H4 (cell line): Measurements from ENCODE around the gene SPAG5. TPM values are rescaled to one million over a fixed set of nuclear protein-coding genes. Genes with fewer than 3 reads are reported as not detected.

ENCODE experiments used
- DNase-seq: peaks from one replicate; pipeline ENCODE4 v3.0.0-alpha.2; 2015; ENCODE audit warnings: low spot score
- total RNA-seq: library from RNA; depleted of rRNA; stranded (reverse); fragments of >200 nt; shearing (Covaris generic); gene quantifications from 2 replicates; pipeline ENCODE4 v1.2.3, GENCODE V29; 2014

SPAG5 gene
- total RNA-seq, 1 experiment from 2014 or later, result 80.2 TPM

- DNase-seq, result no peak
These were observed 24.8 kb downstream of the SPAG5 start for GRCh38 chr17:28573966-28574480.

- no peak for DNase-seq
These were observed 25.3 kb downstream of the SPAG5 start for GRCh38 chr17:28573521-28573920.

GRCh38 chr17:28573040-28573380 is 25.8 kb downstream of the SPAG5 start:
- no peak for DNase-seq

DNA sequence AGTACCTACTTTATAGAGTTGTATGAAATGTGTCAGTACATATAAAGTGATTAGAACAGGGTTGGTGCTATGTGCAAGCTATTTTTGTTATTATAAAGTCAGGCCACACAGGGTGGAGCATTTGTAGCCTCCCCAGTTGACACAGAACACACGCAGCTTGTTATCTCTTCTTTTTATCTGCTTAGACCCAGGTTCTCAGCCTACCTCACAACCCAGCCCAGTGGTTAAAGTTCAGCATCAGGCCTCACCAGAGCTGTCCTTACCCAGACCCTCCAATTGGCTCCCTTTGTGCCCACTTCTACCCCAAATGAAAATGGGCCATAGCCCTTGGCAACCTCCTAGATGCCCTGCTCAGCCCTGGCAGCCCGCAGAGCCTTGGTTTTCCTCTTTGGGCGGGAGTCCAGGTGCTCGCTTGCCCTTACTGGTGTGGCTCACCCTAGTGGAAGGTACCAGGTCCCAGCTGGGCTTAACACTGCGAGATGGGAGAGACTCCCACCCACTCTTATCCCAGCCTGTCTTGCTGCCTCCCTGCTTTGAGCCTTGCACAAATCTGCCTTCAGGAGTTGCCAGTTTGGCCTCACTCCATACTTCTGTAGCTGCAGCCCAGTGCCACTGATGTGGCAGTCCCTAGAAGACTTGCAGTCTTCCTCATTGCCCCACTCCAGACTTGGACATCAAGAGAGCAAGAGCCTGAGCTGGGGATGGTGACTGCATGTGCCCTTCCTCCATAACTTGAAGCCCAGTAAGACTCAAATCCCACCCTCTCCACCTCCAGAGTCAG is 26.4 kb downstream of the SPAG5 start:
- no peak for DNase-seq

DNA sequence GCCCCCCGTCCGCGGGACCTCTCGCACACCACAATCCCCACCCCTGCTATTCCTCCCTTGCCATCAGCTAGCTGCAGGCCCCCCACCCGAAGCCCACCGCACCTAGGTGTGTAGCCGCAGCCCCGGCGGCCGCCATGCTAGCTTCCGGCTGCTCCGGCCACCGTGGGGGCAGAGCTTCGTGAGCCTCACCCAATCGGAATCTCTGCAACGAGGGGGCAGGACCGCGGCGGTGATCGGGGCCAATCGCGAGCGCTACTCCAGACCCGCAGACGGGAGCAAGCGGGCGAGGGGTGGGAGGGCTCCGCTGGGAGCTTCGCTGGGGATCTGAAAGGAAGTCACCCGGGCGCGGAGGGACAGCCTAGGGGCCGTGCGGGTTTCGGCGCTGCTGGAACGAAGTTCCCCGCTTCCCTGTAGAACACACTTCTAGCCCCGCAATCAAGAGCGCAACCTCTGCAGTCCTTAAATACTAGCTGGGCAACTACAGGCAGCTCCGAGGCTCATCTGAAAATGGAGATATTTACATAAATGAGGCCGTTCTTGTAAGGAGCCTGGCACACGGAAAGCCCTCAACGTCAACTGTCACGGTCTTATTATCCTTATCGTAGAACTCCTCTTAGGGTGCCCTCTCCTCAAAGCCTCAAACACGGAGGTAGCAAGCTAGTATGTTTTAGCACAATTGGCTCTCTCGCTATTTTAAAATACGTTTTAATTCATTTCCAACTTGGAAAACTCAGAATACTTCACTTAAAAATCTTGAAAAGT is 27.3 kb downstream of the SPAG5 start, which contains the start of gene PIGS:
PIGS (minus strand) TSS at position 164 of the 762 bp plus-strand sequence; CDS start at position 136, 28 bp downstream.
- peak; percentile 90 for DNase-seq

- DNase-seq, result no peak
These were observed 28.0 kb downstream of the SPAG5 start for GRCh38 chr17:28570716-28571360.

DNA sequence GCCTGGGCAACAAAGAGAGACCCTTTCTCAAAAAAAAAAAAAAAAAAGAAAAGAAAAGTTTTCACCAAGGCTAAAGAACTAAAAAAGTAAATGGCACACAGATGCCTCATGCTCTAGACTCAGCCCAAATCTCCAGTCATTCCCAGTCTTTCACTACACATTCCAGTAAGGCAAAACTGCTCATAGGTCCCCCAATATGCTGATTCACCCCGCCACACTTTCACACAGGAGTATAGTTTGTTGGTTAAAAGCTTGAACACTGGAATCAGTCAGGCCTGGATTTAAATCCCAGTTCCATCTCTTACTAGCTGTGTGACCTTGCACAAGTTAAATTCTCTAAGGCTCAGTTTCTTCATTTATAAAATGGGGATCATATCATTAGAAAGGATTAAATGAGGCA is 29.4 kb downstream of the SPAG5 start:
- no peak for DNase-seq

- no peak for DNase-seq
These were observed 31.2 kb downstream of the SPAG5 start for GRCh38 chr17:28567604-28568003.

DNA sequence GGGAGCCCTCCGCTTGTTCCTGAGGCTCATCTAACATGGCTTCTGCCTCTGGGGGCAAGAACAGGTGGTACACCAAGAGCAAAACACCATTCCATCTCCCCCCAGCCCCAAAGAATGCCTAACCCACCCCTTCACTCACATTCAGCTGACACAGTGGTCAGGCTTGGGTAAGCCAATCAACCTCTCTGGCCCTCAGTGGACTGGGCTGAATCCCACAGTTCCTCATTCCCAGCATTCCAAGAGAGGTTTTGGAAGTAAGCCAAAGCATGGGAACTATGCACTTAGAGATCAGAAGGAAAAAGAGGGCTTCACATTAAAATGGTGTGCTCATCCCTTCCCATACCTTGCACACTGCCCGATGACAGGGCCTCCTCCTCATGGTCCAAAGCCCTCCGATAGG is 35.4 kb downstream of the SPAG5 start:
- no peak for DNase-seq

DNA sequence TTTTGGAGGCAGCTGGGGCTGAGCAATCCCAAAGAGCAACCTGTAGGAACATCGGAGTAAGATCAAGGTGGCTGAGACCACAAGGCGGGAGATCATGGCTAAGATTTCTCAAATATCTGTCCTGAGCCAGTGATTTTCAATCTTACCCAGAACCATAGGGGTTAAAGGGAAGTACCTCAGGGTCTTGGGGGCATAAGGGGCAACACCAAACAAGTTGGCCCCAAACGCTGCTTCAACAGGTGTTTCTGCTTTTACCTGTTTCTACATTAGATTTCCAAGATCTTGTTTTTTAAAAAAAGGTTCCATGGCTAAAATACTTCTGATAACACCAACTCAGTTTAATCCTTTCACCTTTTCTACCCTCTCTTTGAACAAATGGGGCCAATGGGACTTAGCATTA is 43.8 kb downstream of the SPAG5 start:
- no peak for DNase-seq

- DNase-seq, result no peak
These were observed 44.3 kb downstream of the SPAG5 start for GRCh38 chr17:28554565-28554964.

GRCh38 chr17:28553000-28553505 is 45.8 kb downstream of the SPAG5 start:
- DNase-seq, result no peak

DNA sequence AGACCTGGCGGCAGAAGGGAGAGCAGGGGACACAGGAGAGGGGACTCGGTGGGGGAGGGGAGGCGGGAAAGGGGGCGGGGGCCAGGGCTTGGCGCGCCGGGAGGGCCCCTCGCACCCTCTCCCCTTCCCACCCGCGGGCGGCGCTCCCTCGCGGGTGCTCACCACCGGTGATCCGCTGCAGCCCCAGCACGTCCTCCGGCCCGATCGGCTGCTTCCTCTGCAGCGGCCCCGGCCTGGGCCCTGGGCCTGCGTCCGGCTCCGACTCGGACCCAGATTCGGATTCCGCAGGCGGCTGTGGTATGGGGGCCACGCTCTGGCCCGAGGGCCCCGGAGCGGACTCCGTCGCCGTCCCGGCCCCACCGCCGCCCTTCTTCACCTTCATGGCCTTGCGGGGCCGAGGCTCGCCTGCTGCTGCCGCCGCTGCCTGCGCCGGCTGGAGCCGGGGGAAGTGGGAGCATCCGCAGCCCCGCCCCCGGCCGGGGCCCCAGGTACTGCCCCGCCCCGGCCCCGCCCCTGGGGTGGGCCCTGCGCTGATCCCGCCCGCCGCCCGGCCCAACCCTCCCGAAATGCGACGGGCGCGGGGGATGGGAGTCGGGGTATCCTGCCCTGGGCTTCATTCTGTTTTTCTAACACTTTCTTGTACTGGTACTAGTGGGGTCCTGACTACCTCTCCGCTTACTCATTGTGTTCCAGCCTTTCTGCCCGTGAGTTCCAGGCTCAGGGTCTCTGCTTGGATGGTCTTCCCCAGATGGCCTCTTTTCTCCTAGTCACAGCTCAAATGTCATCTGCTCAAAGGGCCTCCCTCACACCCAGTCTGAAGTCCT is 46.4 kb downstream of the SPAG5 start, which contains the start of gene UNC119:
UNC119 (minus strand) TSS at position 449 of the 824 bp plus-strand sequence; CDS start at position 382, 67 bp downstream.
- no peak for DNase-seq

DNA sequence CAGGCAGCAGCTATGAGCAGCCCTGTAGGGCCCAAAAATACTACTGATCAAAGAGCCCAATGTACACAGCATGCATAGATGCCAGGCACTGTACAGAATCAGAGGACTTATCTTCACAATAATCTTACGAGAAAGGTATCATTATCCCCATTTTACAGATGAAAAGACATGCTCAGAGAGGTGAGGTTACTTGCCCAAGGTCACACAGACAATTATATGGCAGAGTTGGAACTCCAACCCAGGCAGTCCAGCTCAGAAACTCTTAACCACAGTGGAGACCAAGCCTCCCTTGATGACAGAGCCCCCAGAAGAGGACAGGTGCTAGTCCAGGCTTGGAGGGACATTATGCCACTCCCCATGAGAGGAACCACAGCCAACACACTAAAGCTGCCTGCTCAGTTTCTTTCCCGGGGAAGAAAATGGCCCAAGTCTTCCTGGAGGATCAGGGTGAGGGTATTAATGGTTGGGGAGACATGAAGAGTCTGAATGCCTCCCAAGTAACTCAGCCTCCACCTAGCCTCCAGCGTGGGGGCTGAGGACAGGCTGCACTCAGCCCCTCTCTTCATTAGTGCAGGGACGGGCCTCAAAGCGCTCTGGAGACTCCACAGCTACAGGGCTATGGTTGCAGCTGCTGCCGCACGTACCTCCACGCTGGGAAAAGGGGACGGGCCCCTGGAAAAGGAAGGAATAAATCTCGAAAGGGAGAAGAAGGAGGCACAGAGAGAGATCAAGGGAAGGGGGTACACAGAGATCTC is 47.2 kb downstream of the SPAG5 start:
- no peak for DNase-seq

GRCh38 chr17:28550858-28551257 is 48.0 kb downstream of the SPAG5 start:
- no peak for DNase-seq

- DNase-seq, result no peak
These were observed 49.3 kb downstream of the SPAG5 start for GRCh38 chr17:28549236-28550132.

DNA sequence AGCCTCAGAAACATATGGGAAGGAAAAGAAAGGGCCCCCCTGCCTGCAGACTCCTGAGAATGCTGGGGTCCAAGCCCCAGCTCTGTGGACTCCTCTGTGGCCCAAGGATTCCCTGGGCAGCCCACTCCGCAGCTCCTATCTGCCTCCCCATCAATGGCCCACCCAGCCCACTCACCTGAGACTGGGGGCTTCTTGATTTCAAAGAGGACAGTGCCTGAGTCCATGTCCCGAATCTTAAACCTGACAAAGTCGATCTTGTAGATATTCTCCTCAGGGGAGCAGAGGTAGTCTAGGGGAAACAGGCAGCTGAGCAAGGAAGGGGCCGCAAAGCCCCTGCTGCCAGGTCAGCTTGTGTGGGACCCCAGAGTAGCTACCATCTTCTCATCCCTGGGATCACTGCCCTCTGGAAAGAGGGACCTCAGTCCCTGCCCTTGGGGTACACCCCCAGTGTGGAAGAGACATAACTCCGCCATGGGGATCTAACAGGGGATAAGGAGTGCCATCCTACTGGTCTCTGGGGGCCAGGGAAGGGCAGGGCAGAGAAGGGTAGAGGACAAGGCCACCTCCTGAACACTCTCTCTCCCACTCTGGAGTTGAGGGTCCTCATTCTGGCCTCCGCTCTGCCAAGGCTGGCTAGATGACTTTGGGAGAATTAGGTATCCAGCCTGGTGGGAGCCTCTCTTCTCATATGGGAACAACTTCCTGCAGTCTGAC is 50.3 kb downstream of the SPAG5 start:
- DNase-seq, result no peak

DNA sequence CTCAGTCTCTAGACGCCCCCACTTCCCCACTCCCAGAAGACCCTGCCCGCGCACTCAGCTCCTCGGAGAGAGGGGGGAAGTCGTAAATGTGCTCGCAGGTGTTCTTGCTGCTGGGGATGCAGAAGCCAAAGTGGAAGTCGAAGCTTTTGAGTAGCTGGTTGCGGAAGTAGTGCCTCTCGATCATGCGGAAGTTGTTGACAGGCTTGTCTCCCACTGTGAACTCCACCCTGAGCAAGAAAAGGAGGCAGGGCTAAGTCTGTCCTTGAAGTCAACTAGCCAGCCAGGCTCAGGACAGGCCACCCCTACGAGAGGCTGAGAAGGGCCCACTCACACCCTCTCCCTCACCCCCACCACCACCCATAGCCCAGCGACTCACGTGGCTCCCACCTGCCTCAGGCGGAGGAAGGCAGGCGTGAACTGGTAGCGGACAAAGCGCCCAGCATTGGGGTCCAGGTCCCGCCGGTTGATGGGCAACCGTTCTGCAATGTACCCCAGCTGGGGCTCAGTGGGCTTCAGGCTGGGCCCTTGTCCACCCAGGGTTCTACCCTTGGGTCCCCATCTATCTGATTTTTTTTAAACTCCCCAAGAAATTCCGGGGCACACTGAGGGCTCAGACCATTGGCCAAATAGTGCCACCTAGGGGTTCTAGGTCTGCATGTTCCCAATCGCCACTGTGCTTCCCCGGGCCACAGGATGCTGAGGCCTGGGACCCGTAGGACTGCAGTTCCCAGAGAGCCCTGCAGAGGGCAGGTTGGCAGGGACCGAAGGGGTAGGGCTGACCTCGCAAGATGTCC is 51.0 kb downstream of the SPAG5 start:
- peak; percentile 78 for DNase-seq
